A549 (cell line): ENCODE measurements around the gene PDGFC.

ENCODE experiments used
- CBX2 ChIP-seq: fragments of 200-600 bp; sonication (generic); IDR thresholded peaks from 2 replicates; pipeline ENCODE4 v1.6.1; 2016; ENCODE audit warnings: low read depth, mild to moderate bottlenecking, borderline replicate concordance
- FOXS1 ChIP-seq: fragments of 250-450 bp; sonication (Bioruptor Pico); IDR thresholded peaks from 2 replicates; pipeline ENCODE4 v1.5.0; 2020; ENCODE audit warnings: mild to moderate bottlenecking, moderate library complexity
- KDM1A ChIP-seq: fragments of 200-600 bp; sonication (generic); IDR thresholded peaks from 2 replicates; pipeline ENCODE4 v1.6.1; 2016; ENCODE audit warnings: low read depth, mild to moderate bottlenecking
- PHF8 ChIP-seq: fragments of 200-600 bp; sonication (generic); IDR thresholded peaks from 2 replicates; pipeline ENCODE4 v1.6.1; 2016; ENCODE audit warnings: low read depth, mild to moderate bottlenecking, antibody characterized with exemption, moderate library complexity, borderline replicate concordance
- POLR2A ChIP-seq: IDR thresholded peaks from 2 replicates; pipeline ENCODE4 v1.6.1; 2012; ENCODE audit warnings: mild to moderate bottlenecking, low read length
- RFX5 ChIP-seq: fragments of 450-650 bp; IDR thresholded peaks from 2 replicates; pipeline ENCODE4 v1.7.1; 2014; ENCODE audit warnings: antibody characterized with exemption, mild to moderate bottlenecking, moderate library complexity
- TF ChIP-seq, protein P1 (sequence below): fragments of >200 bp; sonication (Bioruptor Twin); formaldehyde crosslinking; IDR thresholded peaks from 3 replicates; pipeline ENCODE4 v1.5.1; 2016

DNA sequence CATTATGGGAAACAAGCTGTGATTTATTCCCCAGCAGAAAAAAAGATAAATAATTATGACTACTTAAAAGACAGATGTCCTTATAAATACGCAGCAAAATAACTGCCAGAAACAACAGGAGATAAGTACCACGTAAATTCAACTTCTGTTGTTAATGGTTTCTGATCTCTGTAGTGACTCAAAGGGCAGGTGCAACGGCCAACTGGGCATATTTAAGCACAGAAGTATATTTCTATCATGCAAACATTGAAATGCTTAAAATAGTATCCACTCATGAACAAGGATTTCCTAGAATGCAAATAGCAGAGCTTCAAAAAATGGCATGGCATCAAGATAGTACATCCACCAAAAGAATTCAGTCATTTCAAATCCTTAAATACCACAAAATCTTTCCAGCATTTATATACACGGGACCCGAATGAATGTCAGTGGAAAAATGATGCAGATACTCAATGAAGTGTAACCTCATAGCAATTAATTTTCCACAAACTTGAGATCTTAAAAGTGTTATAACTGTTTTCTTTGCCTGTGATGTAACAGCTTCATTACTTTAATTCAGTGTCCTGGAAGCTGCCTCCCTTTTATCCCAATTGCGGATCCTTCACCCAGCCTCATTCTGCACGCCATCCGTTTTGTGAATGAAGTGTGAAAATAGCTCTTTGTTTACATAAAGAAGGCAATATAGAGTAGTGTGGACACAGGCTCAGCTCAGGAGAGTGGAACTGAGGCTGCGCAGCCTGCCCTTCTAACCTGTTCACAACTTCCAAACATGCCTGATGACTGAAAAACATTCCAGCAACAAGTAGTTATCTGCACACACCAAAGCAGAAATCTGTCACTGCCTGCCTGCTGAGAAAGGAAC is 10.2 kb downstream of the PDGFC start:
- TF ChIP-seq, protein P1, sequence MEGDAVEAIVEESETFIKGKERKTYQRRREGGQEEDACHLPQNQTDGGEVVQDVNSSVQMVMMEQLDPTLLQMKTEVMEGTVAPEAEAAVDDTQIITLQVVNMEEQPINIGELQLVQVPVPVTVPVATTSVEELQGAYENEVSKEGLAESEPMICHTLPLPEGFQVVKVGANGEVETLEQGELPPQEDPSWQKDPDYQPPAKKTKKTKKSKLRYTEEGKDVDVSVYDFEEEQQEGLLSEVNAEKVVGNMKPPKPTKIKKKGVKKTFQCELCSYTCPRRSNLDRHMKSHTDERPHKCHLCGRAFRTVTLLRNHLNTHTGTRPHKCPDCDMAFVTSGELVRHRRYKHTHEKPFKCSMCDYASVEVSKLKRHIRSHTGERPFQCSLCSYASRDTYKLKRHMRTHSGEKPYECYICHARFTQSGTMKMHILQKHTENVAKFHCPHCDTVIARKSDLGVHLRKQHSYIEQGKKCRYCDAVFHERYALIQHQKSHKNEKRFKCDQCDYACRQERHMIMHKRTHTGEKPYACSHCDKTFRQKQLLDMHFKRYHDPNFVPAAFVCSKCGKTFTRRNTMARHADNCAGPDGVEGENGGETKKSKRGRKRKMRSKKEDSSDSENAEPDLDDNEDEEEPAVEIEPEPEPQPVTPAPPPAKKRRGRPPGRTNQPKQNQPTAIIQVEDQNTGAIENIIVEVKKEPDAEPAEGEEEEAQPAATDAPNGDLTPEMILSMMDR = no peak
- TF ChIP-seq KDM1A = no peak
- no peak for TF ChIP-seq FOXS1
- no peak for TF ChIP-seq POLR2A
- TF ChIP-seq PHF8 = no peak
- TF ChIP-seq CBX2 = no peak
- TF ChIP-seq RFX5 = no peak
